Calu3 (cell line): ENCODE results near the gene MCF2. TPM values are rescaled to one million over a fixed set of nuclear protein-coding genes. Genes with fewer than 3 reads are reported as not detected.

Experiments
- BruUV-seq: library from RNA; stranded (reverse); fragments of 400-500 nt; replicated peaks from 2 replicates; lab custom pipeline; 2021; lab: Mats Ljungman, UMichigan
- CTCF ChIA-PET: fragments of 300-600 bp; sonication (Branson Sonifier 250); formaldehyde crosslinking; loops from one replicate; lab custom pipeline; 2022; ENCODE audit warnings: antibody characterized with exemption; lab: Charles Lee
- DNase-seq: peaks from one replicate; pipeline ENCODE4 v3.0.0; 2022
- H3K27ac Mint-ChIP-seq: one replicate; pipeline ENCODE4 v1.8.0; 2022; ENCODE audit warnings: mixed read lengths; ENCODE audit not compliant: unreplicated experiment
- H3K27me3 Mint-ChIP-seq: one replicate; pipeline ENCODE4 v1.8.0; 2022; ENCODE audit warnings: mixed read lengths; ENCODE audit not compliant: unreplicated experiment
- H3K36me3 Mint-ChIP-seq: one replicate; pipeline ENCODE4 v1.8.0; 2022; ENCODE audit warnings: mild to moderate bottlenecking, moderate library complexity, mixed read lengths; ENCODE audit not compliant: insufficient read depth, unreplicated experiment
- H3K4me1 Mint-ChIP-seq: one replicate; pipeline ENCODE4 v1.8.0; 2022; ENCODE audit warnings: mild to moderate bottlenecking, low read depth, mixed read lengths; ENCODE audit not compliant: unreplicated experiment
- H3K4me3 Mint-ChIP-seq: one replicate; pipeline ENCODE4 v1.8.0; 2022; ENCODE audit warnings: mild to moderate bottlenecking, low read depth, moderate library complexity, mixed read lengths; ENCODE audit not compliant: unreplicated experiment
- H3K9me3 Mint-ChIP-seq: one replicate; pipeline ENCODE4 v1.8.0; 2022; ENCODE audit warnings: low read depth, mixed read lengths; ENCODE audit not compliant: unreplicated experiment
- intact Hi-C: fragments of 100-400 bp; cut with micrococcal nuclease; formaldehyde crosslinking; loops from one replicate; pipeline ENCODE4 v1.10.0; 2022; ENCODE audit not compliant: unreplicated experiment
- total RNA-seq: library from RNA; stranded (reverse); gene quantifications from 2 replicates; pipeline ENCODE4 v1.2.3, GENCODE V29; 2022
- TF ChIP-seq, protein P1 (sequence below): fragments of 200-600 bp; IDR thresholded peaks from one replicate; pipeline ENCODE4 v1.8.0; 2022; ENCODE audit warnings: antibody characterized with exemption; ENCODE audit not compliant: unreplicated experiment

The MCF2 gene
- total RNA-seq, 1 experiment from 2014 or later, result not detected

DNA sequence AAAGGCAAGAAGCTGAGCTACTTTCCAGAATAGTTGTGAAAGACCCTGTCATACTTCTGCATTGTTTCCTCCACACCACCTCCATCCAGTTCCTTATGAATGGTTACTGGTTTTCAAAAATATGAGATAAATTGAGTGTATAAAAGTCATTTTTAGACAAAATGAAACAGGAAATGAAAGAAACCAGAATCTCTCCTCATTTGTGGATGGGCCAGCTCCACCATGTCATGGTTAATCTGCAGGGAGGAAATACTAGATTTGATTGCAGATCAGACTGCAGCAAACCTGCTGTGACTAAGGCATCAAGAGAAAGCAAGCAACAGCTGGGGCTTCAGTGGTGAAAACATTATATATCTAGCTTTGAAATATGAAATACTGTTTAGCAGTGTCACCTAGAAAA, 153.6 kb downstream of the MCF2 start:
- no peak overlapping the region for H3K27ac Mint-ChIP-seq
- BruUV-seq, result no TSS peak
- TF ChIP-seq, protein P1, sequence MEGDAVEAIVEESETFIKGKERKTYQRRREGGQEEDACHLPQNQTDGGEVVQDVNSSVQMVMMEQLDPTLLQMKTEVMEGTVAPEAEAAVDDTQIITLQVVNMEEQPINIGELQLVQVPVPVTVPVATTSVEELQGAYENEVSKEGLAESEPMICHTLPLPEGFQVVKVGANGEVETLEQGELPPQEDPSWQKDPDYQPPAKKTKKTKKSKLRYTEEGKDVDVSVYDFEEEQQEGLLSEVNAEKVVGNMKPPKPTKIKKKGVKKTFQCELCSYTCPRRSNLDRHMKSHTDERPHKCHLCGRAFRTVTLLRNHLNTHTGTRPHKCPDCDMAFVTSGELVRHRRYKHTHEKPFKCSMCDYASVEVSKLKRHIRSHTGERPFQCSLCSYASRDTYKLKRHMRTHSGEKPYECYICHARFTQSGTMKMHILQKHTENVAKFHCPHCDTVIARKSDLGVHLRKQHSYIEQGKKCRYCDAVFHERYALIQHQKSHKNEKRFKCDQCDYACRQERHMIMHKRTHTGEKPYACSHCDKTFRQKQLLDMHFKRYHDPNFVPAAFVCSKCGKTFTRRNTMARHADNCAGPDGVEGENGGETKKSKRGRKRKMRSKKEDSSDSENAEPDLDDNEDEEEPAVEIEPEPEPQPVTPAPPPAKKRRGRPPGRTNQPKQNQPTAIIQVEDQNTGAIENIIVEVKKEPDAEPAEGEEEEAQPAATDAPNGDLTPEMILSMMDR, result no peak
- peaks cover 3% of the 10 kb centered on the region for H3K9me3 Mint-ChIP-seq
- H3K36me3 Mint-ChIP-seq, result no peaks in the 10 kb centered on the region
- no peak for DNase-seq
- no peak overlapping the region for H3K4me3 Mint-ChIP-seq
- H3K27me3 Mint-ChIP-seq, result no peaks in the 10 kb centered on the region
- intact Hi-C loops, result no loop called here
- no peaks in the 10 kb centered on the region for H3K4me1 Mint-ChIP-seq
- CTCF ChIA-PET, result no interaction called here

DNA sequence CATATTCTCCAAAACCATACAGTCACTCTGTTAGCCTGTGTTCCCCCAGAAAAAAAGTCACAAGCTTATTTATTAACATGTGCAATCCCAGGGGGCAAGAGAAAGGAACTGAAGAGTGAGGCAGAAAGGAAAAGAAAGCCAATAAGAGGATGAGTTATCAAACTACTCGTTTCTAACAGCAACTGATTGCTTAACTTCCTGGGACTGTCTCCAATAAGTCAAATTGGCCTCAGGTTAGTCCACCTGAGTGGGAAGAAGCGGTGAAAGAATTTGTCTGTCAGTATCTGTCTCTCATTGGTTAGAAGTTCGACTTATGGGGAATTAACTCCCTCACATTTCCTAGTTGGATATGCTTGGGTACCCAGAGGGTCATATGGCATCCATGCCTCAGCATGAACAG, 163.4 kb downstream of the MCF2 start:
- no TSS peak for BruUV-seq
- Mint-ChIP-seq H3K4me1 (no peaks in the 10 kb centered on the region), H3K27me3 (no peaks in the 10 kb centered on the region), H3K36me3 (no peaks in the 10 kb centered on the region), H3K9me3 (peaks cover 3% of the 10 kb centered on the region), H3K27ac (no peak overlapping the region), H3K4me3 (no peak overlapping the region)
- intact Hi-C loops, result no loop called here
- TF ChIP-seq, protein P1, result no peak
- DNase-seq, result no peak
- CTCF ChIA-PET, result no interaction called here

DNA sequence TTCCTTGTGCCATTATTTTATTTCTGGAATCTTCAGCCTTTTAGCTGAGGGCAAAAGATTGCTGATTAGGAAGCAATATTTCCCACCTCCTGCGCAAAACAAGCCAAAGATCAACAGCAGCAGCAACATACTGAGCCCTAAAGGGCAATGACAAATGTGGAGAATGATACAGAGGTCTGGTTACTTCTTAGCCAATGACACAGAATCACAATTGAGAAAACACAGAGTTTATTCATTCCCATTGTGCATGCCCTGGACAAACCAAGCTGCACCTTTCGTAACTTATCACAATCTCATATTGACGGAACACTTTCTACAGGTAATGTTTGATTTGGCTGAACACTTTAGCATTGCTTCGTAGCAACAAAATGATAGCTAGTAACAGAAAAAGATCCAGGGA, 164.0 kb downstream of the MCF2 start:
- Mint-ChIP-seq H3K27me3 (no peaks in the 10 kb centered on the region), H3K4me1 (no peaks in the 10 kb centered on the region), H3K27ac (no peak overlapping the region), H3K36me3 (no peaks in the 10 kb centered on the region), H3K4me3 (no peak overlapping the region), H3K9me3 (peaks cover 3% of the 10 kb centered on the region)
- no TSS peak for BruUV-seq
- CTCF ChIA-PET, result no interaction called here
- intact Hi-C loops, result no loop called here
- DNase-seq, result no peak
- TF ChIP-seq, protein P1, result no peak

DNA sequence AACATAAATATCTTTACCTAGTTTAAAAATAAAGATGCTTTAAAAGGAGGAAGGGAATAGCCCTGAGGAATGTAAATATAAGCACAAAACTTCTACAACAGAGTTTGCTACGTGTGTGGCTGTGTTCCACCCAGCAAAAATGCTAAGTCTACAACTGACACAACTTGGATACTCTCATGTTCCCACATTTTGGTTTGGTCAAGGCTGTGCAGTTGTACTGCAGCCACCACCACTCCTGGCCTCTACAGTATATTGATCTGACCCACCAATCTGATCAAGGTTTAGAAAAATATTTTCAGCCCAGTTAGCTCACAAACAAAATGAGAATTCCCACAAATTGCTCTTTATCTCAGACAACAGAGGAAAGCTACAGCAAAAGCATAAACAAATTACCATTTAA, 165.3 kb downstream of the MCF2 start:
- DNase-seq, result no peak
- peaks cover 6% of the 10 kb centered on the region for H3K9me3 Mint-ChIP-seq
- no peaks in the 10 kb centered on the region for H3K4me1 Mint-ChIP-seq
- no peaks in the 10 kb centered on the region for H3K36me3 Mint-ChIP-seq
- CTCF ChIA-PET, result no interaction called here
- no peak overlapping the region for H3K4me3 Mint-ChIP-seq
- intact Hi-C loops, result no loop called here
- no peak overlapping the region for H3K27ac Mint-ChIP-seq
- TF ChIP-seq, protein P1, result no peak
- no peaks in the 10 kb centered on the region for H3K27me3 Mint-ChIP-seq
- no TSS peak for BruUV-seq
